ENCODE measurements around the gene MACROD2.

DNA sequence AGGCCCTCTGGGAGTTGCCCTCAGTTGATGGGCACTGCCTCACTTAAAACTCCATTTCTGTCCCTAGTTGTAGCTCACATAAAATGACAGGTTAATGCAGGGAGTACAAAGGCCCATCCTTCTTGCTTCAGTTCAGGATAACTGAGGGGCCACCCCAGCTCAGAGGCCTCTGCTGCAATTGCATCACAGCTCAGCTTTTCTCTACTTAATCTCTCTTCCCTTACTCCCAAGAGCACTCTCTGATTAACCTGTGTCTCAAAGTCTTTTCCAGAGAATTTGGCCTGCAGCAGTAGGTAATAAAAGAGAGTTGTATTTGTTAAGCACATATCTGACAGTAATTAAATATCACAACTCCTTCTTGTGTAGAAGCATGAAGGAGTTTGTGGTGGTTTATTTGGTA is 383.0 kb downstream of the MACROD2 start:
- TF ChIP-seq POLR2A (IDR thresholded peaks at IDR 0.05), result no peak
- TF ChIP-seq, protein P1, sequence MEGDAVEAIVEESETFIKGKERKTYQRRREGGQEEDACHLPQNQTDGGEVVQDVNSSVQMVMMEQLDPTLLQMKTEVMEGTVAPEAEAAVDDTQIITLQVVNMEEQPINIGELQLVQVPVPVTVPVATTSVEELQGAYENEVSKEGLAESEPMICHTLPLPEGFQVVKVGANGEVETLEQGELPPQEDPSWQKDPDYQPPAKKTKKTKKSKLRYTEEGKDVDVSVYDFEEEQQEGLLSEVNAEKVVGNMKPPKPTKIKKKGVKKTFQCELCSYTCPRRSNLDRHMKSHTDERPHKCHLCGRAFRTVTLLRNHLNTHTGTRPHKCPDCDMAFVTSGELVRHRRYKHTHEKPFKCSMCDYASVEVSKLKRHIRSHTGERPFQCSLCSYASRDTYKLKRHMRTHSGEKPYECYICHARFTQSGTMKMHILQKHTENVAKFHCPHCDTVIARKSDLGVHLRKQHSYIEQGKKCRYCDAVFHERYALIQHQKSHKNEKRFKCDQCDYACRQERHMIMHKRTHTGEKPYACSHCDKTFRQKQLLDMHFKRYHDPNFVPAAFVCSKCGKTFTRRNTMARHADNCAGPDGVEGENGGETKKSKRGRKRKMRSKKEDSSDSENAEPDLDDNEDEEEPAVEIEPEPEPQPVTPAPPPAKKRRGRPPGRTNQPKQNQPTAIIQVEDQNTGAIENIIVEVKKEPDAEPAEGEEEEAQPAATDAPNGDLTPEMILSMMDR (IDR thresholded peaks at IDR 0.05), result no peak

All from ovary (tissue), 3 donors.